Motor neuron (in vitro differentiated cells): ENCODE measurements around the gene TWNK. TPM values are rescaled to one million over a fixed set of nuclear protein-coding genes. Genes with fewer than 3 reads are reported as not detected.
A peak's percentile ranks its signal among the peaks of the same experiment; 100 is the strongest.

Source experiments
- ATAC-seq, 8 experiments: fragments of 200-7000 bp; cut with Tn5 transposase; replicated peaks in 6 of 8; 2 replicates each; pipeline ENCODE4 v1.8.0; 2021; ENCODE audit warnings: mild to moderate bottlenecking in 8 of 8, moderate library complexity in 8 of 8
- H3K27ac ChIP-seq, 2 donors: fragments of 250-450 bp; sonication (Bioruptor Pico); 2 replicates each; pipeline ENCODE4 v1.9.0; 2021; ENCODE audit warnings: antibody characterized with exemption in 2 of 2, mild to moderate bottlenecking in 2 of 2, moderate library complexity in 1 of 2
- H3K4me1 ChIP-seq, 2 donors: fragments of 250-450 bp; sonication (Bioruptor Pico); replicated peaks in 1 of 2; 2 replicates each; pipeline ENCODE4 v1.6.1; 2021; ENCODE audit warnings: antibody characterized with exemption in 2 of 2, mild to moderate bottlenecking in 2 of 2, moderate library complexity in 1 of 2
- H3K4me3 ChIP-seq, 5 donors: fragments of 250-450 bp; sonication (Bioruptor Pico); 2 replicates each; pipeline ENCODE4 v1.9.0; 2021; ENCODE audit warnings: antibody characterized with exemption in 5 of 5, mild to moderate bottlenecking in 5 of 5, moderate library complexity in 4 of 5
- WGBS, 10 experiments: fragments of 450-650 bp; shearing (Covaris generic); methylation state at CpG; one replicate each; pipeline ENCODE4 v1.0.0; 2022; 5-methylcytosine and 5-hydroxymethylcytosine counted together
- in situ Hi-C, 9 experiments: fragments of 400-800 bp; cut with MboI; loops; one replicate each; pipeline ENCODE4 v1.15.0; 2021; ENCODE audit warnings: low sequenced_read_pairs in 9 of 9, low pct_unique_long_range_greater_than_20kb in 2 of 9; ENCODE audit not compliant: unreplicated experiment in 9 of 9
- total RNA-seq, 8 experiments: library from RNA; unstranded; fragments of 300-600 nt; gene quantifications; 2 replicates each; pipeline versions ENCODE4 v1.2.3 to v1.2.4, GENCODE V29; 2022

Gene TWNK
- total RNA-seq, 8 experiments from 2014 or later = 5.7 to 31.3 (median 10.5) TPM

DNA sequence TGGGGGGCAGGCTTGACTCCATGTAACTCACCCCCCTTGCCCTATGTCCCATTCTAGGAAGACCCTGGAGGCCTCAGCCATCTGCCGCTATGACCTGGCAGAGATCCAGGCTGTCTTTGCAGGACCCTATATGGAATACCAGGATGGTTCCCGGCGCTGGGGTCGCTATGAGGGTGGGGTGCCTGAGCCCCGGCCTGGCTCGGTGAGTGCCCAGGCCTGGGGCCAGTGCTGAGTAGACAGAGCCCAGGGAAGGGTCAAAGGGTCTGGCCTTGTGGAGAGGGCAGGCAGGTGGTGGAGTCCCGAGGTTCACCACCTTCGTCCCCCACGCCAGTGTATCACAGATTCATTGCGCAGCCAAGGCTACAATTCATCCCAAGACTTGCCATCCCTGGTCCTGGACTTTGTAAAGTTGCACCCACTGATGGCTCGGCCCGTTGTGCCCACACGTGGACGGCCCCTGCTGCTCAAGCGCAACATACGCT lies 7.5 kb upstream of the TWNK start:
- 77 to 100% (median 100%) methylated on average over 1 to 10 of the region's 16 CpGs; no CpG with 5 or more reads in 5 of the 10 experiments for WGBS, 10 experiments
- peak in 1 of 8 experiments; percentile 12 for ATAC-seq
- H3K4me1 ChIP-seq = no peaks in the 10 kb centered on the region
- H3K27ac ChIP-seq = no peak overlapping the region
- no peak overlapping the region for H3K4me3 ChIP-seq
- in situ Hi-C loops = no loop called here

DNA sequence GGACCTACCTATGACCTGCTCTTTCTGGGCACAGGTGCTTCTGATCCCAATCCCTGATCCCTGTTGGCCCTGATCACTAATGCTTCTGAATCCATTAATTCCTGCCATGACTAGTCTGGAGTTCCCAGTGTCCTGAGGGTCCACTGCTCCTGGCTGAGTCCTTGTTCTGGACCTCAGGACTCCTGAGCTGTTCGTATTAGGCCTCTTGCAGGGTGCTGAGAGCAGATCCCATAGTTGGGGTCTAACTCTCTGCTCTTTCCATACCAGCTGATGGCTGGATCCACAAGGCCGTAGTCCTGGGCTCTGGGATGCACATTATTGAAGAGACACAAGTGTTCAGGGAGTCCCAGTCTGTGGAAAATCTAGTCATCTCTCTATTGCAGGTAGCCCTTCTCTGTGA lies 7.0 kb upstream of the TWNK start:
- H3K4me3 ChIP-seq = no peak overlapping the region
- ATAC-seq = no peak
- H3K27ac ChIP-seq = no peak overlapping the region
- 50 to 100% (median 100%) methylated on average over 1 to 2 of the region's 2 CpGs; no CpG with 5 or more reads in 5 of the 10 experiments for WGBS, 10 experiments
- H3K4me1 ChIP-seq = no peaks in the 10 kb centered on the region
- in situ Hi-C loops = no loop called here

DNA sequence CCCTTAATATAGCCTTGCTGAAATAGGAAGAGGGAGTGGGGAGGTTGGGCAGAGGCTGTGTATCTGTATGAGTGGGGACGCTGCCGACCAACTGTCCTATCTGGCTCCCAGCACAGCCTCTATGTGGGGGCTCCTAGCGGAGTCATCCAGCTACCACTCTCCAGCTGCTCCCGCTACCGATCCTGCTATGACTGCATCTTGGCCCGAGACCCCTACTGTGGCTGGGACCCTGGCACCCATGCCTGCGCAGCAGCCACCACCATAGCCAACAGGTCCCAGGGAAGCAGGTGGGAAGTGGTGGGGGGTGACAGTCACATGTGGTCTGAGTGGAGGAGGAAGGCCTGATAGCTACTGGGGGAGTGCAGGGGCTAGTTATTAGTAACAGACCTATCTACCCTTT lies 6.6 kb upstream of the TWNK start:
- H3K4me3 ChIP-seq = no peak overlapping the region
- in situ Hi-C loops = no loop called here
- ATAC-seq = no peak
- H3K27ac ChIP-seq = no peak overlapping the region
- no peaks in the 10 kb centered on the region for H3K4me1 ChIP-seq
- 96 to 100% methylated on average over 3 to 4 of the region's 7 CpGs; no CpG with 5 or more reads in 8 of the 10 experiments for WGBS, 10 experiments

DNA sequence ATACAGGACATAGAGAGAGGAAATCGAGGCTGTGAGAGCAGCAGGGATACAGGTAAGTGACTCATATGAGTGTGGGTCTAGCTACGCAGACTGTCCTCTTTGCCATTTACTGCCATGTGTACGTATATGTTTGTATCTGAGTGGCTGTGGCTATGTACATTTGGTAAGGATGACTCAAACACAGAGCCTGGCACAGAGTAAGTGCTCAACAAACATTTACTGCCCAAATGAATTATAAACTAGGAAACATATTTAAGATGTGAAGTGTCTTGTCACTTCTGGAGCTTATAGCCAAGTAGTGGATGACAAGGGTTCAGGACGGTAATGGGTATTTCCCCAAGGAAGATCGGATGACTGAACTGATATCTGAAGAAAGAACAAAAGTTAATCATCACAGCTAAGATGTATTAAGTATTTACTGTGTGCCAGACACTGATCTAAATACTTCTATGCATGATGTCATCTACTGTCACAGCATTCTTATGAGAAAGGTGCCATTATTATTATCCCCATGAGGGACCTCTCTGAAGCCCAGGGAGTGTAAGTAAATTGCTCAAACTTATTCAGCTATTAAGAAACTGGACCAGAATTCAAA lies 6.1 kb upstream of the TWNK start:
- no peak overlapping the region for H3K4me3 ChIP-seq
- in situ Hi-C loops = no loop called here
- peaks cover 2 to 5% of the 10 kb centered on the region in 2 donors for H3K4me1 ChIP-seq
- no peak overlapping the region for H3K27ac ChIP-seq
- no peak for ATAC-seq
- WGBS, 10 experiments = 67 to 100% (median 83%) methylated on average over 1 to 5 of the region's 5 CpGs; no CpG with 5 or more reads in 3 of the 10 experiments

DNA sequence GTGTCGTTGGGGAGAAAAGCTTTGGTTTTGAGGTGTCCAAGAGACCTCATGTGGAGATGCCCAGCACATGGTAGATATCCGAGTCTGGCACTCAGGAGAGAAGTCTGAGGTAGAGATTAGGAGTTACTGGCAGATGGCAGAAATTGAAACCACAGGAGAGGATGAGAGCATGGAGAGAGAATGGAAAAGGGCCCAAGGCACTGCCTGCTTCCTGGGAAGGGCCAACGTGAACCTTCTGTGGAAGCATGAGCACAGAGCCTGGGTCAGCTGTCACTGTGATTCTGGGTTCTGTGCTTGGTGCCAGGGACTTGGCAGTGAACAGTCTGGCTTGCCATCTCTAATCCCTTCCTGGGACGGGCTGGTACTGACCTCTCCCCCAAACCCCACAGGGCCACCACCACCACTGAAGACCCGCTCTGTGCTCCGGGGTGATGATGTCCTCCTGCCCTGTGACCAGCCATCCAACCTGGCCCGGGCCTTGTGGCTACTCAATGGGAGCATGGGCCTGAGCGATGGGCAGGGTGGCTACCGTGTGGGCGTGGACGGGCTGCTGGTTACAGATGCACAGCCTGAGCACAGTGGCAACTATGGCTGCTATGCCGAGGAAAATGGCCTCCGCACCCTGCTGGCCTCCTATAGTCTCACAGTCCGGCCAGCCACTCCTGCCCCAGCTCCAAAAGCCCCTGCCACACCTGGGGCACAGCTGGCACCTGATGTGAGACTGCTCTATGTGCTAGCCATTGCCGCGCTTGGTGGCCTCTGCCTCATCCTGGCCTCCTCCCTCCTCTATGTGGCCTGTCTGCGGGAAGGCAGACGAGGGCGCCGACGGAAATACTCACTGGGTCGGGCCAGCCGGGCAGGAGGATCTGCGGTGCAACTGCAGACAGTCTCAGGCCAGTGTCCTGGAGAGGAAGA lies 4.2 kb upstream of the TWNK start:
- H3K27ac ChIP-seq = no peak overlapping the region
- ATAC-seq = no peak

DNA sequence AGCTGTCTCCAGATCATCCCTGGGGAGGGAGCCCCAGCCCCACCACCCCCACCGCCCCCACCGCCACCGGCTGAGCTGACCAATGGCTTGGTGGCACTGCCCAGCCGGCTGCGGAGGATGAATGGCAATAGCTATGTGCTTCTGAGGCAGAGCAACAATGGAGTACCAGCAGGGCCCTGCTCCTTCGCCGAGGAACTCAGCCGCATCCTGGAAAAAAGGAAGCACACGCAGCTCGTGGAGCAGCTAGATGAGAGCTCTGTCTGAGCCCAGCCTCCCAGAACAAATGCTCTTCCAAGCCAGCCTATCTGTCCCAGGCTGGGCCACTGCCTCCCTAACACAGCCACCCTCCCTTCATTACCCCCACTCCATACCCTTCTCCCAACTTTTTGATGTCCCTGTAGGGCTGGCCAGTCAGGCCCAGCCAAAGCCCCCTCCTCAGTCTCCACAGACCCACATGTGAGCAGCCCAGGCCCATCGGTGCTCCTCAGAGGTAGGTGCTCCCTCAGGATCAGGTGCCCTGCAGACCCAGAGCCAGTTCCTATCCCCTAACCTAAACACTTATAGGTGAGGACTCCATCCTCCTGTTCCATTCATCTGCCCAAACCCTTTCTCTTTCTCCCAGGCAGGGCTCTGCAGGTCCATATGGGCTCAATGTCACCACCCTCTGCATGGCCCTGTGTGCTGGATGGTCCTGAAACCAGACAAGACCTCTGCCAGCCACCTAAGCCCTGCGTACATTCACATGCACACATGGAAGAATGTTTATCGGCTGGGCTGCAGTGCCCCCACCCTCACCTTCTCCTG lies 3.3 kb upstream of the TWNK start:
- ATAC-seq = no peak
- WGBS, 10 experiments = 40 to 100% (median 93%) methylated on average over 1 to 5 of the region's 13 CpGs; no CpG with 5 or more reads in 5 of the 10 experiments
- Histone ChIP-seq H3K4me3 (no peak overlapping the region), H3K27ac (no peak overlapping the region), H3K4me1 (peaks cover 11 to 13% of the 10 kb centered on the region in 2 donors)
- in situ Hi-C loops = no loop called here

More for the DNA sequence above, 4.2 kb upstream of the TWNK start:
- H3K4me1 ChIP-seq = peaks cover 9 to 11% of the 10 kb centered on the region in 2 donors
- WGBS, 10 experiments = 70 to 100% (median 85%) methylated on average over 1 to 6 of the region's 24 CpGs; no CpG with 5 or more reads in 3 of the 10 experiments
- in situ Hi-C loops = no loop called here
- H3K4me3 ChIP-seq = no peak overlapping the region

DNA sequence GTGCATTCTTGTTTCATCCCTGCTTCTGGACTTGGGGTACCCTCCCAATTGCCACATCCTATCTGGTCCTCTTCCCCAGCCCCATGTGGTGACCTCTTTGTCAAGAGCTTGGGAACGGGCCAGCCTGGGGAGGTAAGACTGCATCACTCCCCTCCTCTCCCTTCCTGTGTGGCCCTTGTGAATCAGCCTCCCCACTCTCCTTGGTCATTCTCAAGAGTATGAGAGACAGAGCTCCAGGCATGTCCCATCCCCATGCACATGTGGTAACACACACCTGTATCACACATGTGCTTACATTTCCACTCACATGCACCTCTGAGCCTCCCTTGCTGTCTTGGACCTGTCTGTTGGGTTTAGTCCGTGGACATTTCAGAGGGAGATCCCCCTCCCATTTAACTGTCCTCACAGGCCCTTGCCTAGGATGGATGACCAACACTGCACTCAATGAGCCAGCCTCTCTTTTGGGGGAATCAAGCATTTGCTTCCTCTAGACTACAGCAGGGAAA lies 2.6 kb upstream of the TWNK start:
- H3K4me1 ChIP-seq = peaks cover 11 to 13% of the 10 kb centered on the region in 2 donors
- no peak overlapping the region for H3K27ac ChIP-seq
- H3K4me3 ChIP-seq = no peak overlapping the region
- WGBS, 10 experiments = 33 to 93% (median 62%) methylated on average over 1 to 2 of the region's 2 CpGs; no CpG with 5 or more reads in 6 of the 10 experiments
- no peak for ATAC-seq
- in situ Hi-C loops = no loop called here

DNA sequence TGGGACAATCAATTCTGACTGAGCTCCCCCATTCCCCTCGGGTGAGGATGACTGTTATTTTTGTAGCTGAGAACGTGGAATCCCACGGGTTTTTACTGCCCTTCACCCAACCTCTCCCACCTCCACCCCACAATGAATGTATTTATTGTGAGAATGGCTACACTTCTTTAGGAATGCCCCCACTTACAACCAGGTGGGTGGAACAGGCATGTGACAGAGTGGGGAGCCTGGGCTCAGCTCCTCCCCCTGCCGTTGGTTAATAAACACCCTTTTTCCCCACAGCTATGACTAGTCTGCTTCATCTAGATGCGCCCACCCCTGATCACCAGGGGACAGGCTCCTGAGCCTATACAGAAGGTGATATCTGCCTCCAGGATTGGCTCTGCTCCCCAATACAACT lies 2.0 kb upstream of the TWNK start:
- peaks cover 11 to 13% of the 10 kb centered on the region in 2 donors for H3K4me1 ChIP-seq
- ATAC-seq = no peak
- WGBS, 10 experiments = 67 to 100% (median 92%) methylated on average over 1 to 2 of the region's 5 CpGs; no CpG with 5 or more reads in 6 of the 10 experiments
- H3K4me3 ChIP-seq = no peak overlapping the region
- H3K27ac ChIP-seq = no peak overlapping the region
- in situ Hi-C loops = no loop called here

DNA sequence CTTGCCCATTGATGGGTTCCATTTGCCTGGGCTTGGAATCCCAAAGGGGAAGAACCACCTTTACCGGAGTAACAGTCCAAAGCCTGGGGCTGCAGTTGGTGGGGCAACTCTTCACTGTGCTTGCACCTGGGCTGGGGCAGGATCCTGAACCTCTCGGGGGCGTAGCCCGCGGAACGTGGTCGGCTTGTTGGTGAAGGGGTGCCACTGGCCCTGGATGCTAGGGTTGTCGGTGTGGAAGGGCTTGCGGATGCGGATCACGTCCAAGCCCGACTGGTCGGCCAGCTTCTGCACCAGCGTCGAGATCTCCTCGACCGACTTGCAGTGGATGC lies 756 bp upstream of the TWNK start:
- ATAC-seq = no peak
- peaks cover 11 to 13% of the 10 kb centered on the region in 2 donors for H3K4me1 ChIP-seq
- in situ Hi-C loops = no loop called here
- peak overlapping the region; percentile 95 to 96 for H3K27ac ChIP-seq
- peak overlapping the region; percentile 73 to 99 (median 87) for H3K4me3 ChIP-seq
- WGBS, 10 experiments = 23 to 50% (median 30%) methylated on average over 2 to 7 of the region's 17 CpGs; no CpG with 5 or more reads in 5 of the 10 experiments

DNA sequence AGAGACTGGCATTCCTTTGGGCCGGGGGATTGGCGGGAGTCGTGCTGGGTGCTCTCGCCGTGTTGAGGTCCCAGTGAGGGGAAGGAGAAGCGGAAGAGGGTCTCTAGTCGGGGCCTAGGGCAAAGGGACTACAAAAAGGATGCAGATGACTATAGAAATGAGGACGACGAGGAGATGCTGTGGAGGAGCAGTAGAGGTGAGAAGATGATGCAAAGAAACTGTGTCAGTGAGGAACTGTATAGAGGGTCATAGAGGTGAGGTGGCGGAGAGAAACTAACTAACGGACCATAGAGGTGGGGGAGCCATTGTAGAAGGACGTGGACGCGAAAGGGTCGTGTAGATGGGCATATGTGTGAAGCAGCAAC lies 324 bp downstream of the TWNK start:
- peak in 4 of 8 experiments; percentile 14 to 56 (median 34) for ATAC-seq
- in situ Hi-C loops = no loop called here
- Histone ChIP-seq H3K27ac (peak overlapping the region; percentile 95 to 96), H3K4me1 (peaks cover 11 to 13% of the 10 kb centered on the region in 2 donors), H3K4me3 (peak overlapping the region; percentile 73 to 99 (median 87))
- 0 to 20% (median 2%) methylated on average over 1 to 11 of the region's 15 CpGs; no CpG with 5 or more reads in 2 of the 10 experiments for WGBS, 10 experiments

DNA sequence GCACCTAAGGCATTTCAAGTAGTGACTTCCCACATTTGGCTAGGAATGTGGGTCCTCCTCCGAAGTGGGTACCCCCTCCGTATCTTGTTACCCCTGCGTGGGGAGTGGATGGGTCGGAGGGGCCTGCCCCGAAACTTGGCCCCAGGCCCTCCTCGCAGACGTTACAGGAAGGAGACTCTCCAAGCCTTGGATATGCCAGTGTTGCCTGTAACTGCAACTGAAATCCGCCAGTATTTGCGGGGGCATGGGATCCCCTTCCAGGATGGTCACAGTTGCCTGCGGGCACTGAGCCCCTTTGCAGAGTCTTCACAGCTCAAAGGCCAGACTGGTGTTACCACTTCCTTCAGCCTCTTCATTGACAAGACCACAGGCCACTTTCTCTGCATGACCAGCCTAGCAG lies 823 bp downstream of the TWNK start:
- WGBS, 10 experiments = 39 to 74% (median 62%) methylated on average over 2 to 7 of the region's 10 CpGs; no CpG with 5 or more reads in 5 of the 10 experiments
- Histone ChIP-seq H3K4me1 (peaks cover 11 to 13% of the 10 kb centered on the region in 2 donors), H3K4me3 (peak overlapping the region; percentile 73 to 99 (median 87)), H3K27ac (no peak overlapping the region)
- ATAC-seq = no peak
- in situ Hi-C loops = no loop called here

DNA sequence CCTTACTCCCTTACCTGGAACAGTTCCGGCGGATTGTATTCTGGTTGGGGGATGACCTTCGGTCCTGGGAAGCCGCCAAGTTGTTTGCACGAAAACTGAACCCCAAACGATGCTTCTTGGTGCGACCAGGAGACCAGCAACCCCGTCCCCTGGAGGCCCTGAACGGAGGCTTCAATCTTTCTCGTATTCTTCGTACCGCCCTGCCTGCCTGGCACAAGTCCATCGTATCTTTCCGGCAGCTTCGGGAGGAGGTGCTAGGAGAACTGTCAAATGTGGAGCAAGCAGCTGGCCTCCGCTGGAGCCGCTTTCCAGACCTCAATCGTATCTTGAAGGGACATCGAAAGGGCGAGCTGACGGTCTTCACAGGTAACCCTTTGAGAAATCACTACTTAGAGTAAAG lies 1.7 kb downstream of the TWNK start:
- in situ Hi-C loops = no loop called here
- Histone ChIP-seq H3K27ac (no peak overlapping the region), H3K4me1 (peaks cover 11 to 13% of the 10 kb centered on the region in 2 donors), H3K4me3 (no peak overlapping the region)
- 70 to 100% (median 92%) methylated on average over 2 to 19 of the region's 21 CpGs; no CpG with 5 or more reads in 2 of the 10 experiments for WGBS, 10 experiments
- no peak for ATAC-seq
